NCI-H2227 (cell line): ENCODE data around the gene MEGF9.

Experiments used
- DNase-seq: peaks from one replicate; lab custom pipeline; 2025; ENCODE audit not compliant: unreplicated experiment; lab: John Stamatoyannopoulos, UW

Gene MEGF9

DNA sequence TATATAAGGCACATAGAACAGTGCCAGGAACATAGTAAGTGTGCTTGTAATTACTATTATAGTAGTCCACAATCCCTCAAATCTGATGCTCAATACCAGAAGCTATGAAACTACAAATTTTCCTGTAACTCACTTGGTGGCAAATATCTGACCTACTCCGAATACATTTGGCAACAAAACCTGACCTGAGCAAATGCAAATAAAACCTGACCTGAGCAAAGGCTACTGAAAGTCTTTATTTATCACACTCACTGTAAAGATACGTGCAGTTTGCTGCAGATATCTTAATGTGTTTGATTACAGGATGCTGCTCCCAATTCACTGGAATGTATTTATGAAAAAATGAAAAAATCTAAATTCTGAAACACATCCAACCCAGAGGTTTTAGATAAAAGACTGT, 7.1 kb downstream of the MEGF9 start:
- DNase-seq, result no peak

DNA sequence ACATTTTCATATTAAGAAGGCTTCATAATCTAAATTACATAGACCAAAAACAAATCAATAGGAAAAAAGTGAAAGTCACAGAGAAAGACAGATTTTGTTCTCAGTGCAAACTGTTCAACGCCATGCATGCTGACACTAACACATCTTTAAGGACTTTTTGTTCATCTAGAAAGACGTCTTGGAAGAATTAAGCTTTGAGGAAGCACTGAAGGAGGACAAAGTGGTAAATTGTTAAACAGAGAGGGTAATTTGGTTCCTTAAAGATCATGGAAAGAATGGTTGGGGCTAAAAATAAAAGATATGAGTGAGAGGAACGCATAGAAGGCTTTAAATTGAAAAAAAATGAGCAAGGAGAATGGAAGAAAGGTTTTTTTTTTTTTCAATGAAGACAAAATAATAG, 9.1 kb downstream of the MEGF9 start:
- DNase-seq, result no peak

GRCh38 chr9:120702075-120702474, 12.2 kb downstream of the MEGF9 start:
- DNase-seq, result no peak

DNA sequence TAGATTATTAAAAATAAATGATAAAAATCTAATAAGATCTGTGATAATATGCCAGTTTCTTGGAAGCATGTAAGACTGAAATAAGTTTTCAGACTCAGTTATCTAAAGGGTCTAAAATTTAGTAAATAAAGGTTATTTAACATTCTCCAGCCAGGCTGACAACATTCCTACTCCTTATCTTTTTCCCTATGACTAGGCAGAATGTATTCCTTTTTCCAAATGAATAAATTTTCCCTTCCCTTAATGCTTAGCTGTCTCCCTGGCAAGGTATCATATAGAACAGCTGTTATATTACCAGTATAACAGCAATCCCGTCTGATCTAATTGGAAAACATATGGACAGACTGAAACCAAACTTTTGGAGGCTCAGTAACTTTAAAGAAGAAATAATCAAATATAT, 13.0 kb downstream of the MEGF9 start:
- no peak for DNase-seq

DNA sequence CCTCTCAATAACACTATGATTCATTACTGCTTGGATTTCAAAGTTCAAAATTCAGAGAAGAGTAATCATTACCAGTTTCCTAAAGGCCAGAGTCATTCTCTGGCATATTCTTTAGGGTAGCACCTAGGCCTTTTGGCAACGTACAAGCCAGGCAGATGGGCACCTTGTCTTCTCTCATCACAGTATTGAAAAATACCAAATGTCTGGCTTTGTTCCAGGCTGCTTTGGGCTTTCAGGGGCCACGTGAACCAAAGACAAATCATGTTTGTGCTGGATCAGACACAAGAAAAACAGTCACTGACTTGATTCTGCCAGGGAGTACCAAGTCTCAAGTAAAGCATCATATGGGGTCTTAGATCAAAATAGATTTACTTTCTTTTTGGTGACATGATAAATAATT, 15.5 kb downstream of the MEGF9 start:
- no peak for DNase-seq

- DNase-seq, result no peak
These were observed 16.8 kb downstream of the MEGF9 start for GRCh38 chr9:120697448-120697847.

DNA sequence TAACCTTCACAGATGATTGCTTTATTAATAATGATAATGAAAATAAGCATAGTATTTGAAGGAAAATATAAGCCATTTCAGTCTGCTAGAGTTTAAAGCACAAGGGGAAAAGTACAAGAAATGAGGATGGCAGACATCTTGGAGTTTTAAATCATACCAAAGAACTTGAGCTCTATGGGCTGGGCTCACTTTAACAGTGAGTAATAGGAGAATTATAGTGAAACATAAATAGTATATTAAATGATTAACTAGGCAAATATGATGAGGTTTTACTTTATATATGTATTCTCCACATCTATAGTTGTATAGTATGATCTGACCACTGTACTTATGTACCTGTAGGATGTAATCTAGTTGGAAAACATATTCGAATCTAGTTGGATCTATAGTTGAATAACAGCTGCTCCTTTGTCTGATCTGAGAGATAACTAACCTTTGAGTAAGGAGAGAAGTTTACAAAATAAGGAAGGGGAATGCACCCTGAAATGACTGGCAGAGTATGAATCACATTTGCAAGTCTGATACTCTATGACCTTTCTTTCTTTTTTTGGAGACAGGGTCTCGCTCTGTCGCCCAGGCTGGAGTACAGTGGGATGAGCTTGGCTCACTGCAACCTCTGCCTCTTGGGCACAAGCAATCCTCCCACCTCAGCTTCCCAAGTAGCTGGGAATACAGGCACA, 17.6 kb downstream of the MEGF9 start:
- no peak for DNase-seq

DNA sequence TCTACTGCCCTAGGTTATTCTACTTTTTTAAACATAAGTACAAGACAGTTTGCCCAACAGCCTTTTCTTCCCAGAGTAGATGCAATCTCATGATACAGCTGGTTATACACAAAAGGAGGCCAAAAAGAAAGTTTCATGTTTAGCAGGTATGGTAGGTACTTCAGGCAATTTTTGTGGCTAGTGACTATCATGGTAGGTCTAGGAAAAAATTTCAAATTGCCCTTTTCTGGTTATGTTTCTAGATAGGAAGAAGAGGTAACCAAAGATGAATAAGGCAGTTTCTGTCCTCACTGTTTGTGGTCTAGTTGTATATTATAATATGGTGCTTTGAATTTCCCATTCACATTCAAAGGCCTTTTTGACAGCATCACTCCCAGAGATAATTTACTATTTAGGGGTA, 19.7 kb downstream of the MEGF9 start:
- no peak for DNase-seq

DNA sequence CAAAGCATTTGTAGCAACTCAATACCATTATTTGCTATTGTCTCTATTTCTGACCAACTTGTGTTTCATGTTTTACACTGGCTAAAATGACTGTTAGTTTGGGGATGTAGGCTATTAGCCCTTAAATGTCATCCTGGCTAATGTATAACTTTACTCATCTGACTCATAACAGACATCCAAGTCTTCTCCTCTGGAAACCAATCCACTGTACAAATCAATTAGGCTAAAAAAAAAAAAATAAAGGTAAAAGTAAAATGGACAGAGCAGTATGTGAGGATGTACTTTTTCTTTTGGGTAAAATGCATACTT, 20.6 kb downstream of the MEGF9 start:
- DNase-seq, result no peak

DNA sequence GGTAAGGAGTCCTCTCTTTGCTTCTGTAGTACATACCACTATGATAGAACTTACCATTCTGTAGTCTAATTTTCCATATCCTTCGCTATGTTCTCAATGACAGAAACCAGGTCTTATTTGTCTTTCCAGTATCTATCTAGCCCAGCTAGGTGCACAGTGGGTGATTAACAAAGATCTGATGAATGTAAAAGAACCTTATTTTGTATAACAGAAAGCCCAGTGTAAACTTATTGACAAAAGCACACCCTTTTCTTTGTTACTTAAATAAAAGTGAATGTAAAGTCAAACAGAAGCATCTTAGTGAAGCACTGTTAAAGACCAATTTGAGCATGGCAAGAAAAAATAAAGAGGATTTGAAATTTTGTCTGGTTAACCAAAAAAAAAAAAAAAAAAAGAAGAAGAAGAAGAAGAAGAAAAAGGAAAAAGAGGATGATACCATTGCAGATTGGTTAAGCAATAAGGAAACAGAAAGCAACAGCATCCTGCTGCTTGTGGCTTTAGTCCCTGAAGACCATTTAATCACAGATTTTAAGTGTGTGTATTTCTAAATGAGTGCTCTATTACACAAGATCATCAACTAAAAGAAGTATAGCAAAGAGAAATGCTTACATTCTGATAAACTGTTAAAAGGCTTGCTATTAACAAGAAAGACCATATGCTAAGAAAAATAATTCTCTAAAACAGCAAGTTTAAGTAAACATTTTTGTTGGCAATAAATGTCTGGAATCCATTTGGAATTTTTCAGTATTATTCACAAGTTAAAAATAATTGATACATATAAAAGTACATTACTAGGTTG, 21.2 kb downstream of the MEGF9 start:
- DNase-seq, result no peak

- DNase-seq, result no peak
These were observed 23.9 kb downstream of the MEGF9 start for GRCh38 chr9:120690372-120690771.

- peak; percentile 12 for DNase-seq
These were observed 24.4 kb downstream of the MEGF9 start for GRCh38 chr9:120689860-120690259.

DNA sequence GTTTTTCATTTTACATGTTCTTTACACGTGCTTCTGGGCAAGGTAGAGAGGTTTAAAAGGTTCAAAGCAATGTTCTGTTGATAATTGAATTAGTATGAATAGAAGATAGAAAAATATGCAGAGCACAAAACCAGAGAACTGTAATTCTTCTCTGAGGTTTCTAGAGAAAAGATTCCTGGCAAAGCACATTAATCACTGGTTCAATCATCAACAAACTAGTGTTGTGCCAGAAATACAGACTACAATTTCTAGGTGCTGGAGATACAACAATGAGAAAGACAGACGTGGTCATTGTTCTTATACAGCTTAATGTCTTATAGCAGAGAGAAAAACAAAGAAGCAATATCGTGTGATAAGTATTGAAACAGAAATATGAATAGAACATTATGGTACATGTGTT, 25.5 kb downstream of the MEGF9 start:
- DNase-seq, result no peak

GRCh38 chr9:120683150-120683549, 31.1 kb downstream of the MEGF9 start:
- DNase-seq, result no peak

DNA sequence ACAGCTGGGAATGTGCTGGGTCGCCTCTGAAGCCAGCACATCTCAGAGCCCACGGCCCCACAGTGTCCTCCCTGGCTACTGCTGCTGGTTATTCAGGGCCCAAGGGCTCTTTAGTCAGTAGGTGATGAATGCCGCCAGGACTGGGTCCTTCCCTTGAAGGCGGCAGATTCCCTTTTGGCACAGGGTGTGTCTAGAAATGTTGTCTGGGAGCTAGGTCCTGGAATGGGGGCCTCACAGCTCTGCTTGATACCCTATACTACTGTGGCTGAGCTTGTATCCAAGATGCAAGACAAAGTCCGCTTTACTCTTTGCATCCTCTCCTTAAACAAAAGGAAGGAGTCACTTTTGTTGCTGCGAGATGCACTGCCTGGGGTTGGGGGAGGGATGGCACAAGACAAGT, 33.1 kb downstream of the MEGF9 start:
- no peak for DNase-seq

- no peak for DNase-seq
These were observed 33.7 kb downstream of the MEGF9 start for GRCh38 chr9:120680579-120680978.

DNA sequence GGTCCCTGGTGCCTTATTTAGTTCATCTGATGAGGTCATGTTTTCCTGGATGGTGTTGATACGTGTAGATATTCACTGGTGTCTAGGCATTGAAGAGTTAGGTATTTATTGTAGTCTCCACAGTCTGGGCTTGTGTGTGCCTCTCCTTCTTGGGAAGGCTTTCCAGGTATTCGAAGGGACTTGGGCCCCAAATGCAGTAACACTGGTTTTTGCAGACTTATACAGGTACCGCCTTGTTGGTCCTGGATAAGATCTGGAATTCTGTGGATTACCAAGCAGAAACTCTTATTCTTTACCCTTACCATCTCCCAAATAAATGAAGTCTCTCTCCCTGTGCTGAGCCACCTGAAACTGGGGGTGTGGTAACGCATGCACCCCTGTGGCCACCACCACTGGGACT, 34.1 kb downstream of the MEGF9 start:
- DNase-seq, result no peak

- no peak for DNase-seq
These were observed 36.3 kb downstream of the MEGF9 start for GRCh38 chr9:120677965-120678364.

GRCh38 chr9:120676767-120677402, 37.4 kb downstream of the MEGF9 start:
- no peak for DNase-seq

DNA sequence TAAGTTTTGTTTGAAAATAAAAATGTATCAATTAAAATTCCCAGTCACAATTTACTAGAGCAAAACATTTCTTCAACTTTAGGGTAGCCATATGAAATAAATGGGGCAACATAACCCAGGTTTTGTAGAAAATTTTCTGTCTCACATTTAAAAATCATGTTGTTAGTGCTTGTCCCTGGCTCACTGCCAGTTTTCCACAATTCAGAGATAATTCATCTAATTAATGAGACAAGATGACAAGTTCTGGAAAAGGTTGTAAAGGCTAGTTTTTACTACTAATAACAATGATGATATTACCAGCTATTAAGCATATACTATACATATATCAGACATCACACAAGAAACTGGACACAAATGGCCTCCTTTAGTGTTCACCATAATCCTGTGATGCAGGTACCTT, 45.9 kb downstream of the MEGF9 start:
- no peak for DNase-seq

DNA sequence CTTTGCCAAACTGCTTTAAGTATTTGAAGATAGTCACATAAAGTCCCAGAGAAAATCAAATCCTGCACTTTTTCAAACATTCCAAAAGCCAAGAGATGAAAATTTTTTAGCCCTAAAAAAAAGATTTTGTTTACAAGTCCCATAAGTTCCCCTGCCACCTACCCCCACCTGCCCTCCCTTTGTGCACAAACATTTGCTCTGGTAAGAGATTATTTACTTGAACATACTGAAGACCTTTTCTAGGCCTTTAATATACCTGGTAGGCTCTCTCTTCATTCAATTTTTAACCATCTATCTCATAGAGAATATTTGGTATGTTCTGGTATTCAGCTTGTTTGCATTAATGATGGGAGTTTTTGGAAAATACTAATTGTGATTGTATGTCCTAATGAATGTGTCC, 50.3 kb downstream of the MEGF9 start:
- no peak for DNase-seq

DNA sequence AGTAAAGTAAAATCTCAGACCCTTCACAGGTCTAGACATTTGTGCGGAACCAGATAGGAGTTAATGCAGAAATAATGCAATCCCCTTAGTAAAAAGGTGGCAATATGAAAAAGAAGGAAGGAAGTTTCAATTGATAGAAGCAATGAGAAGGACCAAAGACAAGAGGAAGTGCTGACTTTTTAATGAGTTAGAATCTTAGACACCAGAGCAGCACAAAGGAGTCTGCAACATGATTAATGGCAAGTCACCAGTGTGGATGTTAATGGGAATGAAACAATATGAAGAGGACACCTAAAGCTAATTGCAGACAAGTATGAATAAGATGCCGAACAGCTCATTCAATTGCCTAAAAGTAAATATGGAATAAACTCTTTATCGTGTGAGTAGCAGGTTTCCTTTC, 50.9 kb downstream of the MEGF9 start:
- DNase-seq, result no peak
